ENCODE measurements around the gene ZSWIM6.

Gene ZSWIM6

DNA sequence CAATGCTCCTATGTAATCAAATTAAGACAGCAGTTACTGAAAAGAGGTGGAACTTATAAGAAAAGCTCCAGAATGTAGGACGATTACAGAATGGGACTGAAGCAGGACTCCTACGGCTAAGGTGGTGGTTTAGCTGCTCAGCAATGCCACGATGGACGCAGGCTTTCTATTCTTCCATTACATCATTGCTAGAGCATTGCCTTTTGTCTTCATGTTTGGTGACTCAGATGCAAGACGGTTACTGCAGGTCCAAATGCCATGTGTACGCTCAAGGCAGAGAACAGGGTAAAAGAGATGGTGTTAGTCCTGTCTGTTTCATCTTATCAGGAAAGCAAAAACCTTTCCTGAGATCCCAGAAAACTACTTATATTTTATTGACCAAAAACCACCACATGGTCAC lies 255.1 kb downstream of the ZSWIM6 start:
- no peak overlapping the region for H3K4me3 ChIP-seq
- TF ChIP-seq FOXP2 (optimal IDR thresholded peaks at IDR 0.05; ENCODE audit: control extremely low read depth, extremely low read length, insufficient read depth): no peak
- no peak for TF ChIP-seq POLR2AphosphoS5 (IDR thresholded peaks at IDR 0.05; ENCODE audit: borderline replicate concordance, low read depth, low read length)
- no peak for TF ChIP-seq EZH2 (IDR thresholded peaks at IDR 0.05)
- H3K9ac ChIP-seq (ENCODE audit: insufficient read length): no peak overlapping the region
- DNase-seq (ENCODE audit: low read depth, low spot score): no peak
- H3K9me3 ChIP-seq (ENCODE audit: low read depth, low read length): no peaks in the 10 kb centered on the region
- H3K36me3 ChIP-seq (ENCODE audit: insufficient read depth, low read length): no peaks in the 10 kb centered on the region
- no peak overlapping the region for H3K27ac ChIP-seq

GRCh38 chr5:61588216-61588615 lies 256.2 kb downstream of the ZSWIM6 start:
- Histone ChIP-seq H3K9me3 (ENCODE audit: low read depth, low read length) (no peaks in the 10 kb centered on the region), H3K27ac (no peak overlapping the region), H3K36me3 (ENCODE audit: insufficient read depth, low read length) (no peaks in the 10 kb centered on the region), H3K4me3 (no peak overlapping the region), H3K9ac (ENCODE audit: insufficient read length) (no peak overlapping the region)
- DNase-seq (ENCODE audit: low read depth, low spot score): no peak
- TF ChIP-seq EZH2 (IDR thresholded peaks at IDR 0.05): no peak
- no peak for TF ChIP-seq FOXP2 (optimal IDR thresholded peaks at IDR 0.05; ENCODE audit: control extremely low read depth, extremely low read length, insufficient read depth)
- TF ChIP-seq POLR2AphosphoS5 (IDR thresholded peaks at IDR 0.05; ENCODE audit: borderline replicate concordance, low read depth, low read length): no peak

GRCh38 chr5:61589946-61590345 lies 257.9 kb downstream of the ZSWIM6 start:
- H3K27ac ChIP-seq: no peak overlapping the region
- H3K36me3 ChIP-seq (ENCODE audit: insufficient read depth, low read length): no peaks in the 10 kb centered on the region
- H3K9ac ChIP-seq (ENCODE audit: insufficient read length): no peak overlapping the region
- H3K4me3 ChIP-seq: no peak overlapping the region
- TF ChIP-seq EZH2 (IDR thresholded peaks at IDR 0.05): no peak
- no peak for TF ChIP-seq FOXP2 (optimal IDR thresholded peaks at IDR 0.05; ENCODE audit: control extremely low read depth, extremely low read length, insufficient read depth)
- no peak for TF ChIP-seq POLR2AphosphoS5 (IDR thresholded peaks at IDR 0.05; ENCODE audit: borderline replicate concordance, low read depth, low read length)
- H3K9me3 ChIP-seq (ENCODE audit: low read depth, low read length): no peaks in the 10 kb centered on the region
- no peak for DNase-seq (ENCODE audit: low read depth, low spot score)

DNA sequence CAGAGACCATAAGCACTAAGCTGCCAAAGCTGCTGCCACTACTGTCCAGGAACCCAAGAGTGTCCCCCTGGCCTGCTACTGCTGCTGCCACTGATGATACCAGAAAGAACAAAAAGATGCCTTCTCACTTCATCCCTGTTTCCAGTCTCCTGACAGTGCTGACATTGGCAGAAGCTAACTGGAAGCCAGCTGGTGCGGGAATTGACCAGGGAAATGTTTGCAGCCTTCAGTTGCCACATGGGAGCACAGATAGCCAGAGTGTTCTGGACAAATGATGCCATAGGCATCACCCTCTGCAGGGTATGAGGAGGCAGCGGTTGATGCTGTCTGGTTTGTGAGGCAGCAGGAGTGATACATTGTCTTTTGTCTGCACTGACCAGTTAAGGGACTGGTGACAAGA lies 258.4 kb downstream of the ZSWIM6 start:
- Histone ChIP-seq H3K36me3 (ENCODE audit: insufficient read depth, low read length) (no peaks in the 10 kb centered on the region), H3K9ac (ENCODE audit: insufficient read length) (no peak overlapping the region), H3K27ac (no peak overlapping the region), H3K9me3 (ENCODE audit: low read depth, low read length) (no peaks in the 10 kb centered on the region), H3K4me3 (no peak overlapping the region)
- no peak for DNase-seq (ENCODE audit: low read depth, low spot score)
- TF ChIP-seq POLR2AphosphoS5 (IDR thresholded peaks at IDR 0.05; ENCODE audit: borderline replicate concordance, low read depth, low read length): no peak
- no peak for TF ChIP-seq FOXP2 (optimal IDR thresholded peaks at IDR 0.05; ENCODE audit: control extremely low read depth, extremely low read length, insufficient read depth)
- TF ChIP-seq EZH2 (IDR thresholded peaks at IDR 0.05): no peak

GRCh38 chr5:61591859-61592258 lies 259.8 kb downstream of the ZSWIM6 start:
- H3K36me3 ChIP-seq (ENCODE audit: insufficient read depth, low read length): no peaks in the 10 kb centered on the region
- TF ChIP-seq FOXP2 (optimal IDR thresholded peaks at IDR 0.05; ENCODE audit: control extremely low read depth, extremely low read length, insufficient read depth) (no peak), POLR2AphosphoS5 (IDR thresholded peaks at IDR 0.05; ENCODE audit: borderline replicate concordance, low read depth, low read length) (no peak), EZH2 (IDR thresholded peaks at IDR 0.05) (no peak)
- DNase-seq (ENCODE audit: low read depth, low spot score): no peak
- no peaks in the 10 kb centered on the region for H3K9me3 ChIP-seq (ENCODE audit: low read depth, low read length)
- no peak overlapping the region for H3K9ac ChIP-seq (ENCODE audit: insufficient read length)
- no peak overlapping the region for H3K27ac ChIP-seq
- H3K4me3 ChIP-seq: no peak overlapping the region

GRCh38 chr5:61595426-61595825 lies 263.4 kb downstream of the ZSWIM6 start:
- H3K4me3 ChIP-seq: no peak overlapping the region

More at GRCh38 chr5:61595426-61595825, 263.4 kb downstream of the ZSWIM6 start:
- Histone ChIP-seq H3K9ac (ENCODE audit: insufficient read length) (no peak overlapping the region), H3K36me3 (ENCODE audit: insufficient read depth, low read length) (no peaks in the 10 kb centered on the region), H3K9me3 (ENCODE audit: low read depth, low read length) (no peaks in the 10 kb centered on the region), H3K27ac (no peak overlapping the region)
- DNase-seq (ENCODE audit: low read depth, low spot score): no peak
- TF ChIP-seq EZH2 (IDR thresholded peaks at IDR 0.05) (no peak), FOXP2 (optimal IDR thresholded peaks at IDR 0.05; ENCODE audit: control extremely low read depth, extremely low read length, insufficient read depth) (no peak), POLR2AphosphoS5 (IDR thresholded peaks at IDR 0.05; ENCODE audit: borderline replicate concordance, low read depth, low read length) (no peak)

Data from SK-N-MC (cell line).